ENCODE results near the gene HERC2.

GRCh38 chr15:28140062-28140461 is 181.9 kb downstream of the HERC2 start:
- TF ChIP-seq CTCF (IDR thresholded peaks at IDR 0.05) (no peak), POLR2A (IDR thresholded peaks at IDR 0.05) (no peak)
